Measurements from ENCODE around the gene GPR87.

GRCh38 chr3:151315136-151315535 is 1.5 kb downstream of the GPR87 start:
- no peak for TF ChIP-seq CTCF (IDR thresholded peaks at IDR 0.05)
- no peak for TF ChIP-seq POLR2A (IDR thresholded peaks at IDR 0.05)

Measured in testis (tissue), 2 donors.